HEK293 (cell line): ENCODE data around the gene MRPS6.

ENCODE experiments used
- CTCF ChIP-seq: fragments of 450-650 bp; formaldehyde crosslinking; IDR thresholded peaks from 2 replicates; pipeline ENCODE4 v1.5.1; 2016; ENCODE audit warnings: missing biosample characterization, missing genetic modification characterization
- GLIS2 ChIP-seq: fragments of 450-650 bp; formaldehyde crosslinking; IDR thresholded peaks from 2 replicates; pipeline ENCODE4 v1.5.1; 2016; ENCODE audit warnings: missing biosample characterization, missing genetic modification characterization
- TCF7L2 ChIP-seq: IDR thresholded peaks from 2 replicates; pipeline ENCODE4 v1.6.1; 2011; ENCODE audit warnings: low read depth, mild to moderate bottlenecking, inconsistent platforms, low read length, moderate library complexity, borderline replicate concordance
- YY1 ChIP-seq: fragments of 450-650 bp; formaldehyde crosslinking; IDR thresholded peaks from 2 replicates; pipeline ENCODE4 v1.5.1; 2018; ENCODE audit warnings: missing biosample characterization, missing genetic modification characterization
- ZNF704 ChIP-seq: fragments of 450-650 bp; formaldehyde crosslinking; IDR thresholded peaks from 2 replicates; pipeline ENCODE4 v1.5.1; 2016; ENCODE audit warnings: missing biosample characterization, missing genetic modification characterization

- TF ChIP-seq GLIS2 (tag by site-specific recombination) (no peak), CTCF (tag by site-specific recombination) (no peak), TCF7L2 (no peak), ZNF704 (no peak), YY1 (tag by site-specific recombination) (no peak)
Measured at GRCh38 chr21:34083357-34083756, 10.0 kb downstream of the MRPS6 start.
